ENCODE data around the gene CEP192.

Gene CEP192

GRCh38 chr18:13103366-13103765 is 112.2 kb downstream of the CEP192 start:
- DNase-seq (ENCODE audit: low spot score): no peak

- DNase-seq (ENCODE audit: low spot score): no peak
Observed at GRCh38 chr18:13105059-13105458, 113.9 kb downstream of the CEP192 start.

GRCh38 chr18:13107074-13107473 is 115.9 kb downstream of the CEP192 start:
- no peak for DNase-seq (ENCODE audit: low spot score)

- no peak for DNase-seq (ENCODE audit: low spot score)
Observed at GRCh38 chr18:13108330-13108729, 117.2 kb downstream of the CEP192 start.

- DNase-seq (ENCODE audit: low spot score): no peak
Observed at GRCh38 chr18:13110559-13110958, 119.4 kb downstream of the CEP192 start.

GRCh38 chr18:13112982-13113381 is 121.8 kb downstream of the CEP192 start:
- DNase-seq (ENCODE audit: low spot score): no peak

GRCh38 chr18:13120255-13120654 is 129.1 kb downstream of the CEP192 start:
- no peak for DNase-seq (ENCODE audit: low spot score)

GRCh38 chr18:13120983-13121441 is 129.8 kb downstream of the CEP192 start:
- no peak for DNase-seq (ENCODE audit: low spot score)

GRCh38 chr18:13124411-13124810 is 133.2 kb downstream of the CEP192 start:
- no peak for DNase-seq (ENCODE audit: low spot score)

- no peak for DNase-seq (ENCODE audit: low spot score)
Observed at GRCh38 chr18:13125191-13125590, 134.0 kb downstream of the CEP192 start.

- DNase-seq (ENCODE audit: low spot score): no peak
Observed at GRCh38 chr18:13126966-13127598, 135.9 kb downstream of the CEP192 start.

- no peak for DNase-seq (ENCODE audit: low spot score)
Observed at GRCh38 chr18:13131283-13131682, 140.1 kb downstream of the CEP192 start.

- no peak for DNase-seq (ENCODE audit: low spot score)
Observed at GRCh38 chr18:13134551-13135401, 143.6 kb downstream of the CEP192 start.

GRCh38 chr18:13136056-13136903 is 145.1 kb downstream of the CEP192 start:
- peak; percentile 39 for DNase-seq (ENCODE audit: low spot score)

GRCh38 chr18:13136904-13137669 is 145.9 kb downstream of the CEP192 start:
- DNase-seq (ENCODE audit: low spot score): peak; percentile 64

GRCh38 chr18:13137670-13138419 is 146.7 kb downstream of the CEP192 start:
- DNase-seq (ENCODE audit: low spot score): peak; percentile 75

GRCh38 chr18:13138420-13139139 is 147.4 kb downstream of the CEP192 start:
- no peak for DNase-seq (ENCODE audit: low spot score)

GRCh38 chr18:13139885-13140450 is 148.8 kb downstream of the CEP192 start:
- no peak for DNase-seq (ENCODE audit: low spot score)

- DNase-seq (ENCODE audit: low spot score): no peak
Observed at GRCh38 chr18:13141209-13141608, 150.0 kb downstream of the CEP192 start.

- no peak for DNase-seq (ENCODE audit: low spot score)
Observed at GRCh38 chr18:13145636-13146190, 154.6 kb downstream of the CEP192 start.
